ENCODE results near the gene WDR12.
"Not testable (repeated sequence)": the region's sequence is repeated elsewhere in the genome, so short reads cannot be mapped to it uniquely, and the experiment has no call there.

The WDR12 gene

GRCh38 chr2:202938960-202939359 lies 27.5 kb upstream of the WDR12 start:
- TF ChIP-seq, protein P1, sequence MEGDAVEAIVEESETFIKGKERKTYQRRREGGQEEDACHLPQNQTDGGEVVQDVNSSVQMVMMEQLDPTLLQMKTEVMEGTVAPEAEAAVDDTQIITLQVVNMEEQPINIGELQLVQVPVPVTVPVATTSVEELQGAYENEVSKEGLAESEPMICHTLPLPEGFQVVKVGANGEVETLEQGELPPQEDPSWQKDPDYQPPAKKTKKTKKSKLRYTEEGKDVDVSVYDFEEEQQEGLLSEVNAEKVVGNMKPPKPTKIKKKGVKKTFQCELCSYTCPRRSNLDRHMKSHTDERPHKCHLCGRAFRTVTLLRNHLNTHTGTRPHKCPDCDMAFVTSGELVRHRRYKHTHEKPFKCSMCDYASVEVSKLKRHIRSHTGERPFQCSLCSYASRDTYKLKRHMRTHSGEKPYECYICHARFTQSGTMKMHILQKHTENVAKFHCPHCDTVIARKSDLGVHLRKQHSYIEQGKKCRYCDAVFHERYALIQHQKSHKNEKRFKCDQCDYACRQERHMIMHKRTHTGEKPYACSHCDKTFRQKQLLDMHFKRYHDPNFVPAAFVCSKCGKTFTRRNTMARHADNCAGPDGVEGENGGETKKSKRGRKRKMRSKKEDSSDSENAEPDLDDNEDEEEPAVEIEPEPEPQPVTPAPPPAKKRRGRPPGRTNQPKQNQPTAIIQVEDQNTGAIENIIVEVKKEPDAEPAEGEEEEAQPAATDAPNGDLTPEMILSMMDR (IDR thresholded peaks at IDR 0.05; ENCODE audit: extremely low read depth, missing control alignments) = no peak

GRCh38 chr2:202934456-202934855 lies 23.0 kb upstream of the WDR12 start:
- TF ChIP-seq, protein P1 (IDR thresholded peaks at IDR 0.05; ENCODE audit: extremely low read depth, missing control alignments) = no peak
- no peak for DNase-seq (ENCODE audit: low spot score)

More at GRCh38 chr2:202938960-202939359, 27.5 kb upstream of the WDR12 start:
- no peak for DNase-seq (ENCODE audit: low spot score)

DNA sequence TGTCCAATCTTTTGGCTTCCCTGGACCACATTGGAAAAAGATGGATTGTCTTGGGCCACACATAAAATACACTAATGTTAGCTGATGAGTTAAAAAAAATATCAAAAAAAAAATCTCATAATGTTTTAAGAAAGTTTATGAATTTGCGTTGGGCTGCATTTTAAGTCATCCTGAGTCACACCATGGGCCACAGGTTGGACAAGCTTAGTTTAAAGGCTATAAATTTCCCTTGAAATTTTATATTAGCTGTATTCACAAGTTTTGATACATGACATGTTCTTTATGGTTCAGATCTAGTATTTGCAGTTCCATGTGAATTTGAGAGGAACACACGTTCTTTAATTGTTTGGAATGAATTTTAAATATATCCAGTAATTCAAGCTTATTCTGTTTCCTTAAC lies 22.5 kb upstream of the WDR12 start:
- TF ChIP-seq, protein P1 (IDR thresholded peaks at IDR 0.05; ENCODE audit: extremely low read depth, missing control alignments) = no peak
- no peak for DNase-seq (ENCODE audit: low spot score)

- TF ChIP-seq, protein P1 (IDR thresholded peaks at IDR 0.05; ENCODE audit: extremely low read depth, missing control alignments) = no peak
Observed at GRCh38 chr2:202933139-202933510, 21.7 kb upstream of the WDR12 start.

DNA sequence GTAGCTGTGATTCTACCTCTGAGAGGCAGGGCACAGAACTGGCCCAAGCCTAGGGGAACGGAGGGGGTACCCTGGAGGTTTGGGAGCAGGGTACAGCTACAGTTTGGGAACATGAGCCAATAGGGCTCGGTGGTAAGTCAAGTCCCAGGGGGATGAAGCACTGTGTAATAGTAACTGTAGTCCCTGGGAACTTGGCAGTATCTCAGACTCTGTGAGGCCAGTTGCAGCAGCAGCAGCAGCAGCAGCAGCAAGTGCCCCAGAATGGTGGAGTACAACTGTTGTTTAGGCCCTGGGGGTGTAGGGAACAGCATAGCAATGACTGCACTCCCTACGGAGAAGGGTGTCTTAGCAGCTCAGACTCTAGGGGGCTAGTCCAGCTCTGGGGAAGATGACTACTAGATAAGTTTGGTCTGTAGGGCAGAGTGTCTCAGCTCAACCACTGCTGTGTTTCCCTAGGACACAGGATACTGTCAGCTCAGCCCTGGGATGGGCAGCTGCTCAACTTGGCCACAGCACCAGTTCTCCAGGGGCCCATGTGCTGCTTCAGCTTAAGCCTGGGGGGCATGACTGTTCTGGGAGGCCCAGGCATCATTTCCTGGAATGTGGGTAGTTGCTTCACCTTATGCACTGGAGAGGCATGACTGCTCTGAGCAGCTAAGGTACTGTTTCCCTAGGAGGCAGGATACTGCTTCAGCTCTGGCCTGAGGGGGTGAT lies 21.1 kb upstream of the WDR12 start:
- no peak for DNase-seq (ENCODE audit: low spot score)
- TF ChIP-seq, protein P1 (IDR thresholded peaks at IDR 0.05; ENCODE audit: extremely low read depth, missing control alignments) = no peak

More at GRCh38 chr2:202933139-202933510, 21.7 kb upstream of the WDR12 start:
- DNase-seq (ENCODE audit: low spot score) = no peak

GRCh38 chr2:202918860-202919259 lies 7.4 kb upstream of the WDR12 start:
- TF ChIP-seq, protein P1 (IDR thresholded peaks at IDR 0.05; ENCODE audit: extremely low read depth, missing control alignments) = no peak
- no peak for DNase-seq (ENCODE audit: low spot score)

- not testable (repeated sequence) for DNase-seq (ENCODE audit: low spot score)
Observed at GRCh38 chr2:202912342-202913201, 1.1 kb upstream of the WDR12 start.

Measured in GM20000 (cell line).